IMR-90 (cell line): Measurements from ENCODE around the gene CDH12.

ENCODE experiments used
- CTCF ChIP-seq: conservative IDR thresholded peaks from 2 replicates; pipeline ENCODE4 v1.5.1; 2012; ENCODE audit warnings: mild to moderate bottlenecking, low read depth, low read length, improper control_type of control experiment
- RFX5 ChIP-seq: IDR thresholded peaks from 2 replicates; pipeline ENCODE4 v1.8.0; 2012; ENCODE audit warnings: low read depth, mild to moderate bottlenecking, low read length, moderate library complexity

GRCh38 chr5:21791304-21791703, 1061.8 kb downstream of the CDH12 start:
- TF ChIP-seq RFX5 (no peak), CTCF (no peak)
